Measurements from ENCODE around the gene CPSF7. TPM values are rescaled to one million over a fixed set of nuclear protein-coding genes. Genes with fewer than 3 reads are reported as not detected.
"Not testable (repeated sequence)": the region's sequence is repeated elsewhere in the genome, so short reads cannot be mapped to it uniquely, and the experiment has no call there.

CPSF7 gene
- total RNA-seq, 1 donor from 2014 or later, result 79.2 TPM

GRCh38 chr11:61447601-61448551 lies 18.1 kb upstream of the CPSF7 start:
- DNase-seq (ENCODE audit: low spot score), result no peak
- ATAC-seq, result no peak
- intact Hi-C loops (cut with DNase I), result loop anchor here (10.0 kb wide), 1 partner anchor 187 kb away; no protein-coding TSS in a partner anchor

- intact Hi-C loops (cut with DNase I), result loop anchor here (10.0 kb wide), 1 partner anchor 189 kb away; no protein-coding TSS in a partner anchor
- ATAC-seq, result peak; percentile 96
- DNase-seq (ENCODE audit: low spot score), result peak; percentile 95
Measured at GRCh38 chr11:61446211-61446651, 16.5 kb upstream of the CPSF7 start.

DNA sequence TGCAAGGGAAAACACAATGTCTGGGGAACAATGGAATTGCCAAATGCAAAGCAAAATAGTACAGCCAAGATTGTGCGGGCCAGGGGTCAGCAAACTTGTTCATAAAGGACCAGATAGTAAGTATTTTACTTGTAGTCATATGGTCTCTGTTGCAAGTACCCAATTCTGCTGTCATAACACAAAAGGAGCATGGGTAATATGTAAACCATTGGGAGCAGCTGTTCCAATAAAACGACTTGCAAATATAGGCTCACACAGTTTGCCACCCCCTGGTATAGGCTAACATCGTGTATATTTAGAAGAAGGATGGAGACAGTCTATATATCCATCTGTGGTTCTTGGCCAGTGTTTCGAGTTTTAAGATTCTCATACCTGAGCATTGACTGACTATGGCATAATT lies 15.7 kb upstream of the CPSF7 start:
- no peak for ATAC-seq
- no peak for DNase-seq (ENCODE audit: low spot score)
- intact Hi-C loops (cut with DNase I), result loop anchor here (10.0 kb wide), 1 partner anchor 189 kb away; no protein-coding TSS in a partner anchor

DNA sequence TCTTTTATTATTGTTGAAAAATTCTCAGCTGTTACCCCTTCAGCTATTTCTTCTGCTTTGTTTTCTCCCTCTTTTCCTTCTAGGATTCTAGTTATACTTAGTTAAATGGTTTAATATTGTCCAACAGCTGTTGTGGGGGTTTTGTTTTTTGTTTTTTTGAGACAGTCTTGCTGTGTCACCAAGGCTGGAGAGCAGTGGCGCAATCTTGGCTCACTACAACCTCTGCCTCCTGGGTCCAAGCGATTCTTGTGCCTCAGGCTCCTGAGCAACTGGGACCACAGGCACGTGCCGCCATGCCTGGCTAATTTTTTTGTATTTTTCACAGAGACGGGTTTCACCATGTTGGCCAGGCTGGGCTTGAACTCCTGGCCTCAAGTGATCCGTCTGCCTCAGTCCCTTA lies 12.8 kb upstream of the CPSF7 start:
- DNase-seq (ENCODE audit: low spot score) (no peak), ATAC-seq (no peak)
- intact Hi-C loops (cut with DNase I), result loop anchor here (10.0 kb wide), 1 partner anchor 192 kb away; no protein-coding TSS in a partner anchor

DNA sequence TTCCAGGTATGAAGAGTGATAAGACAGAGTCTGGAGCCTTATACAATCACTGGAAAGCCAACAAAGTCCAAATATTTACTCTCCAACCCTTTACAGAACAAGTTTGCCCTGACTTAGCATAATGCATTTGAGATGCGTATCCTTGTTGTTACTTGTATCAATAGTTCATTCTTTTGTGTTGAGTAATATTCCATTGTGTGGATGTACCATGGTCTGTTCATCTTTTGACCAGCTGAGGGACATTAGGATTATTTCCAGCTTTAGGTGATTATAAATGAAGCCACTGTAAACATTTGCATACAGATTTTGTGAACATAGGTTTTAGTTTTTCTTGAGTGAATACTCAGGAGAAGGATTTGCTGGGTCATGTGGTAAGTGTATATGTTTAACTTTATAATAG lies 9.8 kb upstream of the CPSF7 start:
- ATAC-seq, result no peak
- intact Hi-C loops (cut with DNase I), result loop anchor here (10.0 kb wide), 1 partner anchor 195 kb away; no protein-coding TSS in a partner anchor
- no peak for DNase-seq (ENCODE audit: low spot score)

DNA sequence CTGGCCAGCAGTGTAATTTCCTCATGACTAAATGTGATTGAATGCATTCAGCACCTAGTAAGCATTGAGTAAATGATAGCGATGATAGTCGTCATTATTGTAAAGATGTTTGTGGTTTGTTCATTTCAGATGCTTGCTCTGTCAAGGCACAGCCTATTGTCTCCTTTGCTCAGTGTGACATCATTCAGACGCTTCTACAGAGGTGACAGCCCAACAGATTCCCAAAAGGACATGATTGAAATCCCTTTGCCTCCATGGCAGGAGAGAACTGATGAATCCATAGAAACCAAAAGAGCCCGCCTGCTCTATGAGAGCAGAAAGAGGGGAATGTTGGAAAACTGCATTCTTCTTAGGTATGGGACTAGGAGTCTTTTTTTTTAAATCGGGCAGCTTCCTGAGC lies 7.7 kb upstream of the CPSF7 start:
- ATAC-seq, result no peak
- intact Hi-C loops (cut with DNase I), result no loop called here
- DNase-seq (ENCODE audit: low spot score), result no peak

GRCh38 chr11:61430839-61431238 lies 1.1 kb upstream of the CPSF7 start:
- DNase-seq (ENCODE audit: low spot score); ATAC-seq; intact Hi-C loops (cut with DNase I): not testable (repeated sequence)

DNA sequence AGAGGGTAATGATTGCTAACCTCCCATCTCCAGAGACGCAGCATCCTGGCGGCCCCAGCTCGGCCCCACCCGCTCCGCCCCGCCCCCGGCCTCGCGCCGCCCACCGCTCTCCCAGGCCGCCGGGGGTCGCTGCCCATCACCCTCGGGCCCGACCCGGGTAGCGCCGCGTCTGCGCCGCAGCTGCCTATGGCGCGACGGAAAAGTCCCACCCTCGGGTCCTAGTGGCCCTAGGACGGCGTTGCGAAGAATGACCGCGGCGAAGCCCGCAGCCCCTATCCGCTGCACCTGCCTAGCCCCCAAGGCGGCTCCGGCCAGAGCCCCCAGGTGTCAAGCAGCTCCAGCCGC lies 457 bp downstream of the CPSF7 start:
- intact Hi-C loops (cut with DNase I), result no loop called here
- DNase-seq (ENCODE audit: low spot score) (peak; percentile 74), ATAC-seq (peak; percentile 66)

DNA sequence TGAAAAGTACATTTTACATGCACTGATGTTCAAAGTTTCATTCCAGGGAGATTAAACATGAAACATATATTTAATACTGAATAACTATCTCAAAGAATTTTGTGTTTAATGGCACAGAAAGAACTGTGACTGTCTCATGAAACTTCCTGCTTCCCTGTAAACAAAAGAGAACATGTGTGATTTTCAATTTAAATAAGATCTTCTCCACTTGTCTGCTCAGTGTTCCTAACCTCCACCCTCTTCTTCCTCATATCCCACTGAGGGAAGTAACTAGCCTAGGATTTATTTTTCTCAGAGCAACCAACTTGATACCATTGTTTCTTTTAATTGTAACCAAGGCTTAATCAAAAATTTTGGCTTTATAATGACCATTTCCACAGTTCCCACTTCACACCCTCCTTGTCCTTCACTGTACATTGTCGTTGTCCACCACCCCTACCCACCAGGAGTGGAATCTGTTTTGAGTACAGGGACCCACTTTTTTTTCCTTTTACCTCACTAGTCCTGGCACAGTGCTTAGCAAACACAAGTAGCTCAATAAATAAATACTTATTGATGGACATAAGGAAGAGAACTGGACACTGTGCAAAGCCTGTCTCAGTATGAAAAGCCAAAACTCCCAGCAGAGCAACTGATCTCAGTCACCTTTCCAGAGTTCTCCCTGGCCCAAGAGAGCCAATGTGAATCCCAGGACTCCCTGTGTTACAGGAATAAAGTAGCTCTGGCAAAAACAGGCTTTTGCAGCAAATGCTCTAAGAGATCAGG lies 4.2 kb downstream of the CPSF7 start:
- DNase-seq (ENCODE audit: low spot score) (no peak), ATAC-seq (no peak)
- intact Hi-C loops (cut with DNase I), result no loop called here

DNA sequence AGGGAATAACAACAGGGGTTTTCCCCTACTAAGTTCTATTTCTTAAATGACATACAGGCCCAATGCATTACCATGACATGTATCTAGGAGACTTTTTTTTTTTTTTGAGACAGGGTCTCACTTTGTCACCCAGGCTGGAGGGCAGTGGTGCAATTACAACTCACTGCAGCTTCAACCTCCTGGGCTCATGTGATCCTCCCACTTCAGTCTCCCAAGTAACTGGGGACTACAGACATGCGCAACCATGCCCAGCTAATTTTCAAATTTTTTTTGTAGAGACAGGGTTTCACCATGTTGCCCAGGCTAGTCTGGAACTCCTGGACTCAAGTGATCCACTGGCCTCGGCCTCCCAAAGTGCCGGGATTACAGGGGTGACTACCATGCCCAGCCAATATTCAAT lies 7.5 kb downstream of the CPSF7 start:
- intact Hi-C loops (cut with DNase I), result no loop called here
- ATAC-seq (no peak), DNase-seq (ENCODE audit: low spot score) (no peak)

- no peak for ATAC-seq
- intact Hi-C loops (cut with DNase I), result no loop called here
Measured at GRCh38 chr11:61418136-61418535, 11.6 kb downstream of the CPSF7 start.

GRCh38 chr11:61417670-61418069 lies 12.1 kb downstream of the CPSF7 start:
- ATAC-seq, result no peak
- intact Hi-C loops (cut with DNase I), result no loop called here
- DNase-seq (ENCODE audit: low spot score), result no peak

More at GRCh38 chr11:61418136-61418535, 11.6 kb downstream of the CPSF7 start:
- no peak for DNase-seq (ENCODE audit: low spot score)

GRCh38 chr11:61416941-61417340 lies 12.8 kb downstream of the CPSF7 start:
- intact Hi-C loops (cut with DNase I), result no loop called here
- DNase-seq (ENCODE audit: low spot score) (no peak), ATAC-seq (no peak)

- DNase-seq (ENCODE audit: low spot score) (no peak), ATAC-seq (no peak)
- intact Hi-C loops (cut with DNase I), result no loop called here
Measured at GRCh38 chr11:61415381-61415780, 14.4 kb downstream of the CPSF7 start.

- no peak for ATAC-seq
- intact Hi-C loops (cut with DNase I), result no loop called here
- no peak for DNase-seq (ENCODE audit: low spot score)
Measured at GRCh38 chr11:61414547-61414946, 15.2 kb downstream of the CPSF7 start.

DNA sequence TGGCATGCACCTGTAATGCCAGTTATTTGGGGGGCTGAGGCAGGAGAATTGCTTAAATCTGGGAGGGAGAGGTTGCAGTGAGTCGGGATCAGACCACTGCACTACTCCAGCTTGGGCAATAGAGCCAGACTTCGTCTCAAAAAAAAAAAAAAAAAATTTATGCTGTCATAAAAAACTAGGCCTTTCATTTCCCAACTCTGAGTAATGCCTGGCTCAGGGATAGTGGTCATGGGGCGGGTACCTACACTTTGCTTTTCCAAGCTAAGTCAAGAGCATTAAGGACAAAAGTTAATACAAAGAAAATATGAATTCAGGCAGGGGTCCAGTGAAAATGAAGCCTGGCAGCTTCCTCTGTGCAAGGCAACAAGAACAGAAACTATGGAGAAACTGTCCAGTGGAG lies 16.3 kb downstream of the CPSF7 start:
- ATAC-seq (no peak), DNase-seq (ENCODE audit: low spot score) (no peak)
- intact Hi-C loops (cut with DNase I), result no loop called here

DNA sequence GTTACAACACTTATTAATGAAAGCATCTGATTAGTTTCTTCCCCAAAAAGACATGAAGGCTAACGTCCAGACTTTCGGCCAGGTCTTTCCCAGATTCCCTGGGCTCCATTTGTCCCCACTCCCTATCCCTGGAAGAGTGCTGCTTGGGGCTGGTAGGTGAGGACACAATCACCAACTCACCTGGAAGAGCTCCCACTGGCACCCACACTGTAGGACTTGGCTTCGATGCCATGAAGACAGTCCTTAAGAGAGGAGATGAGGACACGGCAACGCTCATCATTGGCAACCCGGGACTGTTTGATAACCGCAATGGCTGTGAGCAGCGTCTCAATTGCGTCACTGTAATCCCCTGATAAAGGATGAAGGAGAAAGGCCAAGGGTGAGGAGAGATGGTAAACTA lies 18.2 kb downstream of the CPSF7 start:
- ATAC-seq (no peak), DNase-seq (ENCODE audit: low spot score) (no peak)
- intact Hi-C loops (cut with DNase I), result no loop called here

DNA sequence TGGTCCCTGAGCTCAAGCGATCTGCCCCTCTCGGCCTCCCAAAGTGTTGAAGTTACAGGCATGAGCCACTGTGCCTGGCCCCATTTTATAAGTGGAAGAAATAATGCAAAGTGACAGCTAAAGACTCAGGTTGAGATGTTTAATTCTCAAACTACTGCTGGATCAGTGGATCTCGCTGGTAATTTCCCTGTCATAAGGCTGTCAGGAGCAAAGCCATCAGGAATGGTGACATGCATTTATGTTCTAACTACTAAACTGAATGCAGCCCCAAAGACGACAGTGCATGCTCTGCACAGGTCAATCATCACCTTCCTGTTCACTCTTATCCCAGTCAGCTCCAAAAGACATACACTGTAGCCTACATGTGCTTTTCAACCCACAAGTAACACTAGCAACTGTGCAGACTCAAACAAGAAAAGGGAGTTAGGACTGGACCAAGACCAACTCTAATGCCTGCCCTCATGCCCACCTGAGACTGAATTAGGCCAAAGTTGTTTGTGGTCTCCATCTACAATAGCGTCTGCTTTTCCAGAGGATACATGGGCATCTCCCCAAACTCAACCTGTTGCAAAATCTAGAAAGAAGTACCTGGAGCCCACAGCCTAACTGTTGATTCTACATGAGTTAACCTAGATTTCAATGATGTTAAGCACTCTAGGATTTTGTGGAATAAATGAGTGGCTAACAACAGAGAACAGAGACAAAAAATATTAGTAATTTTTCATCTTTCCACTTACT lies 22.6 kb downstream of the CPSF7 start:
- intact Hi-C loops (cut with DNase I), result no loop called here
- no peak for ATAC-seq

DNA sequence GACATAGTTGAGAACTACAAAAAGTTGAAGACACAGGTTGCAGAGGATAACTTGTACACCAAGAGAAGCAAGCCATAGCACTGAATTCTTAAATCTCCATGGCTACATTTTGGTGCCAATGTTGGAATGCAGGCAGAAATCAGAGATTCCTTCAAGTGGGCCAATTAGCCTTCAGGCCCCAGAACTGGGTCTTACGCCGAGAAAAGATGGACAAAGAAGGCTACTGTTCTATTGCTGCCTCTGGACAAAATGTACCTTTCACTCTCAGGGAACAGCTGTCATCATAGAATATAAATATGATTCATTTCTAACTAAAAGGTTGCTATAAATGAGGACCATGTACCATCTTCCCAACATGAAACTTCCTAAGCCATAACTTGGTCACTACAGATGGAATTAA lies 23.7 kb downstream of the CPSF7 start:
- DNase-seq (ENCODE audit: low spot score), result no peak
- ATAC-seq, result no peak
- intact Hi-C loops (cut with DNase I), result no loop called here

More for the DNA sequence above, 22.6 kb downstream of the CPSF7 start:
- DNase-seq (ENCODE audit: low spot score), result no peak

All from sciatic nerve (tissue), 2 donors.